Tibial nerve (tissue), 4 donors: ENCODE measurements around the gene BTG2. TPM values are rescaled to one million over a fixed set of nuclear protein-coding genes. Genes with fewer than 3 reads are reported as not detected.
"Not testable (repeated sequence)": the region's sequence is repeated elsewhere in the genome, so short reads cannot be mapped to it uniquely, and the experiment has no call there.

Experiments used
- DNase-seq, 2 donors: peaks; one replicate each; pipeline ENCODE4 v3.0.0-alpha.2; 2019; ENCODE audit warnings: low spot score in 2 of 2
- H3K27ac ChIP-seq, 4 donors: fragments of 200-600 bp; sonication (generic) in 3 of 4; one replicate each; pipeline ENCODE4 v1.5.1; 2017 to 2019; ENCODE audit warnings: mild to moderate bottlenecking in 1 of 4
- H3K27me3 ChIP-seq, 2 donors: fragments of 200-600 bp; sonication (generic) in 1 of 2; one replicate each; pipeline versions ENCODE4 v1.5.1 to v1.6.0; 2017 to 2019
- H3K36me3 ChIP-seq, 3 donors: fragments of 200-600 bp; sonication (generic); one replicate each; pipeline ENCODE4 v1.5.1; 2018 to 2019
- H3K4me1 ChIP-seq, 4 donors: fragments of 200-600 bp; sonication (generic) in 3 of 4; one replicate each; pipeline ENCODE4 v1.5.1; 2017 to 2019
- H3K4me3 ChIP-seq, 4 donors: fragments of 200-600 bp; sonication (generic) in 3 of 4; one replicate each; pipeline ENCODE4 v1.5.1; 2017 to 2019; ENCODE audit warnings: mild to moderate bottlenecking in 1 of 4, moderate library complexity in 1 of 4
- H3K9me3 ChIP-seq, 4 donors: fragments of 200-600 bp; sonication (generic) in 3 of 4; one replicate each; pipeline ENCODE4 v1.5.1; 2017 to 2019
- CTCF ChIP-seq, 5 experiments: fragments of 200-600 bp in 3 of 5; fragments of 450-650 bp in 2 of 5; sonication (generic) in 3 of 5; IDR thresholded peaks; one replicate each; pipeline ENCODE4 v1.5.1; 2016 to 2019; ENCODE audit warnings: antibody characterized with exemption in 5 of 5, mild to moderate bottlenecking in 3 of 5, moderate library complexity in 2 of 5
- EP300 ChIP-seq, 2 donors: sonication (generic); formaldehyde crosslinking; IDR thresholded peaks; one replicate each; pipeline ENCODE4 v1.6.1; 2017; ENCODE audit warnings: antibody characterized with exemption in 2 of 2, mild to moderate bottlenecking in 1 of 2
- POLR2A ChIP-seq, 2 donors: fragments of 450-650 bp; IDR thresholded peaks; one replicate each; pipeline ENCODE4 v1.6.1; 2017; ENCODE audit warnings: antibody characterized with exemption in 2 of 2, mild to moderate bottlenecking in 2 of 2, moderate library complexity in 2 of 2
- WGBS, 2 donors: methylation state at CpG; one replicate each; pipeline ENCODE4 v1.1.5; 2018; 5-methylcytosine and 5-hydroxymethylcytosine counted together
- total RNA-seq, 4 donors: library from RNA; depleted of rRNA; stranded (reverse); fragments of >200 nt; gene quantifications; one replicate each; pipeline ENCODE4 v1.1.0, GENCODE V29; 2016

The BTG2 gene
- total RNA-seq, 4 donors from 2014 or later = 153 to 208 (median 177) TPM

- peaks cover 0 to 53% (median 34%) of the 10 kb centered on the region in 4 donors for H3K4me1 ChIP-seq
- H3K27ac ChIP-seq = peak overlapping the region in 1 of 4 donors; percentile 36
- no peak for DNase-seq
- 86 to 92% methylated on average over 3 of the region's 3 CpGs for WGBS, 2 donors
- no peak overlapping the region for H3K4me3 ChIP-seq
- H3K36me3 ChIP-seq = peaks cover 6 to 51% (median 18%) of the 10 kb centered on the region in 3 donors
- no peaks in the 10 kb centered on the region for H3K9me3 ChIP-seq
- no peaks in the 10 kb centered on the region for H3K27me3 ChIP-seq
- TF ChIP-seq POLR2A (IDR thresholded peaks at IDR 0.05) = no peak
- TF ChIP-seq CTCF (IDR thresholded peaks at IDR 0.05) = no peak
- TF ChIP-seq EP300 (IDR thresholded peaks at IDR 0.05) = no peak
These were observed 6.3 kb downstream of the BTG2 start for GRCh38 chr1:203311368-203312301.

GRCh38 chr1:203314025-203314759 lies 8.9 kb downstream of the BTG2 start:
- 83 to 86% methylated on average over 4 of the region's 4 CpGs for WGBS, 2 donors
- H3K27me3 ChIP-seq, H3K9me3 ChIP-seq, H3K4me3 ChIP-seq, H3K27ac ChIP-seq, DNase-seq: not testable (repeated sequence)
- Histone ChIP-seq H3K36me3 (peaks cover 0 to 26% (median 0%) of the 10 kb centered on the region in 3 donors), H3K4me1 (peaks cover 0 to 40% (median 24%) of the 10 kb centered on the region in 4 donors)

- no peak for DNase-seq
- Histone ChIP-seq H3K4me1 (peaks cover 0 to 43% (median 29%) of the 10 kb centered on the region in 4 donors), H3K4me3 (no peak overlapping the region), H3K36me3 (peaks cover 0 to 6% (median 0%) of the 10 kb centered on the region in 3 donors), H3K27ac (peak overlapping the region in 3 of 4 donors; percentile 47 to 78 (median 76)), H3K27me3 (no peaks in the 10 kb centered on the region), H3K9me3 (no peaks in the 10 kb centered on the region)
- TF ChIP-seq CTCF (IDR thresholded peaks at IDR 0.05) = no peak
- TF ChIP-seq EP300 (IDR thresholded peaks at IDR 0.05) = peak in 1 of 2 donors; percentile 44
- WGBS, 2 donors = 32 to 33% methylated on average over 4 of the region's 4 CpGs
These were observed 11.3 kb downstream of the BTG2 start for GRCh38 chr1:203316626-203317093.

GRCh38 chr1:203317429-203318228 lies 12.3 kb downstream of the BTG2 start:
- H3K36me3 ChIP-seq = no peaks in the 10 kb centered on the region
- 82% methylated on average over 7 of the region's 7 CpGs for WGBS, 2 donors
- no peaks in the 10 kb centered on the region for H3K9me3 ChIP-seq
- DNase-seq = no peak
- H3K27me3 ChIP-seq = no peaks in the 10 kb centered on the region
- TF ChIP-seq CTCF (IDR thresholded peaks at IDR 0.05) (no peak), EP300 (IDR thresholded peaks at IDR 0.05) (no peak), POLR2A (IDR thresholded peaks at IDR 0.05) (no peak)
- peak overlapping the region in 3 of 4 donors; percentile 47 to 78 (median 76) for H3K27ac ChIP-seq
- peaks cover 0 to 53% (median 39%) of the 10 kb centered on the region in 4 donors for H3K4me1 ChIP-seq
- H3K4me3 ChIP-seq = no peak overlapping the region

- peaks cover 0 to 58% (median 44%) of the 10 kb centered on the region in 4 donors for H3K4me1 ChIP-seq
- 95 to 100% methylated on average over 1 of the region's 1 CpG for WGBS, 2 donors
- H3K4me3 ChIP-seq = no peak overlapping the region
- no peaks in the 10 kb centered on the region for H3K27me3 ChIP-seq
- H3K9me3 ChIP-seq = no peaks in the 10 kb centered on the region
- no peak for TF ChIP-seq CTCF (IDR thresholded peaks at IDR 0.05)
- TF ChIP-seq POLR2A (IDR thresholded peaks at IDR 0.05) = no peak
- TF ChIP-seq EP300 (IDR thresholded peaks at IDR 0.05) = no peak
- no peaks in the 10 kb centered on the region for H3K36me3 ChIP-seq
- no peak for DNase-seq
- H3K27ac ChIP-seq = peak overlapping the region in 1 of 4 donors; percentile 76
These were observed 12.9 kb downstream of the BTG2 start for GRCh38 chr1:203318229-203318517.
